ENCODE measurements around the gene XPOT.

XPOT gene

DNA sequence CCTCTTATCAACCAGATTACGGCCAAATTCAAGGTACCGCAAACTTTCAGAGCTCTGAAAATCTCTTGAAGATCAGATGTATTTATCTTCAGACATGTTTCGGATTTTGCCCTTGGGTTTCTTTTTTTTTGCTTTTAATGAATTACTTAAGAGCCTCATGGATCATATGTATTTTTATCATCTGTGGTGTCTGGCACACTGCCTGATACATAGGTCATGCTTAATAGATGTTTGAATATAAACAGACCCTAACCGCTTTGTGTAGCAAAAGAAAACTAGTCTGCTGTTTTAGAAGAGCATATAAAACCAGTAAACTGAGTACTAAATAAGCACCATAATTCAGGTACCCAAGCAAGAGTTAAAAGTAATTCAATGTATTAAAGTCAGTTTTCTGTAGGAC is 27.6 kb downstream of the XPOT start:
- TF ChIP-seq, protein P1, sequence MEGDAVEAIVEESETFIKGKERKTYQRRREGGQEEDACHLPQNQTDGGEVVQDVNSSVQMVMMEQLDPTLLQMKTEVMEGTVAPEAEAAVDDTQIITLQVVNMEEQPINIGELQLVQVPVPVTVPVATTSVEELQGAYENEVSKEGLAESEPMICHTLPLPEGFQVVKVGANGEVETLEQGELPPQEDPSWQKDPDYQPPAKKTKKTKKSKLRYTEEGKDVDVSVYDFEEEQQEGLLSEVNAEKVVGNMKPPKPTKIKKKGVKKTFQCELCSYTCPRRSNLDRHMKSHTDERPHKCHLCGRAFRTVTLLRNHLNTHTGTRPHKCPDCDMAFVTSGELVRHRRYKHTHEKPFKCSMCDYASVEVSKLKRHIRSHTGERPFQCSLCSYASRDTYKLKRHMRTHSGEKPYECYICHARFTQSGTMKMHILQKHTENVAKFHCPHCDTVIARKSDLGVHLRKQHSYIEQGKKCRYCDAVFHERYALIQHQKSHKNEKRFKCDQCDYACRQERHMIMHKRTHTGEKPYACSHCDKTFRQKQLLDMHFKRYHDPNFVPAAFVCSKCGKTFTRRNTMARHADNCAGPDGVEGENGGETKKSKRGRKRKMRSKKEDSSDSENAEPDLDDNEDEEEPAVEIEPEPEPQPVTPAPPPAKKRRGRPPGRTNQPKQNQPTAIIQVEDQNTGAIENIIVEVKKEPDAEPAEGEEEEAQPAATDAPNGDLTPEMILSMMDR (IDR thresholded peaks at IDR 0.05) = no peak

DNA sequence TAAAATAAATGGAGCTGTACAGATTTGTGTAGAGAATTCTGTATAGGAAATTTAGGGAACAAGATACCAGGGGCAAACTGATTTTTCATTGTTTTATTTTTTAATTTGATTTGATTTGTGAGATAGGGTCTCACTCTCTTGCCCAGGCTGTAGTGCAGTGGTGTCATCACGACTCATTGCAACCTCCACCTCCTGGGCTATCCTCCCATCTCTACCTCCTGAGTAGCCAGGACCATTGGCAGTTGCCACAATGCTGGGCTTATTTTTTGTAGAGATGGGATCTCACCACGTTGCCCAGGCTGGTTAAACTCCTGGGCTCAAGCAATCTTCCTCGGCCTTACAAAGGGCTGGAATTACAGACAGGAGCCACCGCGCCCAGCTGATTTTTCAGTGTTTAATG is 29.7 kb downstream of the XPOT start:
- TF ChIP-seq, protein P1 (IDR thresholded peaks at IDR 0.05) = no peak

DNA sequence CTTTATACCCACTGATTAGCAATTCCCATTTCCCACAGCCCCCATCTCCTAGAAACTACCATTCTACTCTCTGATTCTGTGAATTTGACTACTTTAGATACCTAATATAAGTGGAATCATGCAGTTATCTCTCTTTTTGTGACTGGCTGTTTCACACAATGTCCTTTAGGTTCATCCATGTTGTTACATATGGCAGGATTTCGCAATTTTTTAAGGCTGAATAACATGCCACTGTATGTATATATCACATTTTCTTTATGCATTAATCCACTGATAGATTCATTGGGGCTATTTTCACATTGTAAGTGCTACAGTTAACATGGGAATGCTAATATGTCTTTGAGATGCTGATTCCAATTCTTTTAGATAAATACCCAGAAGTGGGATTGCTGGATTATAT is 35.9 kb downstream of the XPOT start:
- TF ChIP-seq, protein P1 (IDR thresholded peaks at IDR 0.05) = no peak

DNA sequence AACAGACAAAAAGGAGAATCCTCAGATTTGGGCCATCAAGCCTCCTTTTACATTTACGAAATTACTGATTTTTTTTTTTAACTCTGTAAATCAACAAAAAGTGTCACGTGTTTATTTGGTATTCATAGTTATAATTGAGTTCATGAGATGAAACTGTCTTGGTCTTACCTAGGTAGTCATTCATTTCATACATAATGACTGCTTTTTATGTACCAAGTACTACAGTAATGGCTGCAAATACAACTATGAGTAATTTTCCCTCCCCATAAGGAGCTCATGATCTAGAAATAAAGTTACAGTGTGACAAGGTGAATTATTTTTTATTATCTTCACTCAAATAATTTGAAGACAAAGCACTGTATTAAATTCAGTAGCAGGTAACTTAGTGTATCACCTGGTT is 41.3 kb downstream of the XPOT start:
- TF ChIP-seq, protein P1 (IDR thresholded peaks at IDR 0.05) = no peak

DNA sequence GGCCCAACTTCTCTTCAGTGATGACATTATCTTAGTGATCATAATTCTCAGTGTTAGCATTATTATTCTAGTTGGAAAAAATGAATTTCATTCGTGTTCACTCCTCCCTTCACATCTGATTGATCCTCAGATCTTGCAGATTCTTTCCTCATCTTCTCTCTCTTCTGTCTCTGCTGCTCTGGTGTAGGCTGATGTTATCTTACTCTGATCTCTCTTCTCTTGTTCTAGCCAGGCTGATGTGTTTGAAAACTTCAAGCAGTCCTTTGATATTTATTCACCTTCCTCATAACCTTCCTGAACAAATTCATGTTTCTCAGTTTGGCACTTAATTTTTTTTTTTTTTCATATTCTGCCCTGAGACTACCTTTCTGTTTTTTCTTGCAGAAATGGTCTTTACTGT is 42.1 kb downstream of the XPOT start:
- TF ChIP-seq, protein P1 (IDR thresholded peaks at IDR 0.05) = no peak

DNA sequence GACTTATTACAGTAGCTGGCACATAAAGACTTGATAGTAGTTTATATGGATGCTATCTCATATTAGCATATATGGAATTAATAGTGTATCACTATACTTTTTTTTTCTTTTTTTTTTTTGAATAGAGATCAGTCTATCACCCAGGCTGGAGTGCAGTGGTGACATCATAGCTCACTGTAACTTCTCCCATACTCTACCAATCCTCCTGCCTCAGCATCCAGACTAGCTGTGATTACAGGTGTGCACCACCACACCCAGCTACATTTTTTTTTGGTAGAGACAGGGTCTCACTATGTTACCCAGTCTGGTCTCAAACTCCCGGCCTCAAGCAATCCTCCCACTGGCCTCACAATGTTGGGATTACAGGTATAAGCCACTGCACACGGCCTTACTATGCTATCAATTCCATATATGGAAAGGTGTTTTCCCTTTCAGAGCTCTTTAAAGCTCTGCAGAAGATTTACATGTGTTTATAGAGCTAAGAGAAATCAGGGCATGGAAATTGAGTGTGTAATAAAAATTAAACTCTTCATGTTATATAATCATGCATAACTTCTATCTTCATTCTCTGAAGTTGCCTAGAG is 46.0 kb downstream of the XPOT start:
- TF ChIP-seq, protein P1 (IDR thresholded peaks at IDR 0.05) = no peak

DNA sequence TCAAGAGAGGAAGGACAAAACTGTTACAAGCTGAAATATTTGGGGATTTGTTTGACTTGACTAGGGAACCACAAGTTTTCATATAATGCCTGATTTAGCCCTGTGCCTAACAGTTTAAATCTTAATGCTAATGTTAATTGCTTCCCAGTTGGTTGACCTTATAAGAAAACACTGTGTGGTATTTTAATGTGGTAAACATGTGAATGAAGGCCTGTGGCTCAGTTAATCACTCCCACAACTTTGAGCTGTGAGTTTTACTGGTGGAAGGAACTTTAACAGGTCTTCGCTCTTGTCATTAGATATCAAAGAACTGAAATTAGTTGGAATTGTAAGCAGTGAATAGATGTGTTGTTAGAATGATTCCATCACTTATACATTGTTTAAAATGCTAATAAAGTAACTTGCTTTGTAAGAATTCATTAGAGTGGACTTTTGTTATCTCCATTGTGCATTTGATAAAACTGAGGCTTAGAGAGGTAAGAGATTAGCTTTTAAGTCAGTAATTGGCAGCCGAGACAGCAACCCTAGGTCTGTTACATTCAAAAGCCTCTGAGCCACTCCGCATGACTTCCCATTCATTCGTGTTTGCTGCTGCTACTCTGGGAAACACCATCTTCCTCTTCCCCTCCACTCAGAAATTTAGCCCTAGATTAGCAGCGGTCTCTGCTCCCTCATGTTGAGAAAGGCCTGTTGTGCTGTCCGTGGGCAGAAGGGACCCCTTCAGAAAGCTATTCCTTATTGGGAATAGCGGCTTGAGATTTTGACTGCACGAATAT is 46.7 kb downstream of the XPOT start:
- TF ChIP-seq, protein P1 (IDR thresholded peaks at IDR 0.05) = no peak

All from LNCAP (cell line).